Measurements from ENCODE around the gene PPP1R15A. TPM values are rescaled to one million over a fixed set of nuclear protein-coding genes. Genes with fewer than 3 reads are reported as not detected.
"Not testable (repeated sequence)": the region's sequence is repeated elsewhere in the genome, so short reads cannot be mapped to it uniquely, and the experiment has no call there.

Gene PPP1R15A
- total RNA-seq, 1 donor from 2014 or later, result 80.9 TPM

- TF ChIP-seq CTCF (IDR thresholded peaks at IDR 0.05), result no peak
- Histone ChIP-seq H3K27ac (peak overlapping the region; percentile 44), H3K27me3 (no peaks in the 10 kb centered on the region), H3K4me3 (no peak overlapping the region), H3K4me1 (peaks cover 36% of the 10 kb centered on the region), H3K9me3 (no peaks in the 10 kb centered on the region), H3K36me3 (peaks cover 38% of the 10 kb centered on the region)
- intact Hi-C loops (cut with DNase I), result no loop called here
- DNase-seq (no peak), ATAC-seq (no peak)
Measured at GRCh38 chr19:48879025-48879637, 6.9 kb downstream of the PPP1R15A start.

GRCh38 chr19:48879696-48880095 lies 7.5 kb downstream of the PPP1R15A start:
- H3K27me3 ChIP-seq; H3K9me3 ChIP-seq; H3K4me3 ChIP-seq; ATAC-seq; DNase-seq; intact Hi-C loops (cut with DNase I): not testable (repeated sequence)
- Histone ChIP-seq H3K27ac (peak overlapping the region; percentile 44), H3K4me1 (peaks cover 31% of the 10 kb centered on the region), H3K36me3 (peaks cover 33% of the 10 kb centered on the region)

- peak; percentile 76 for ATAC-seq
- no peak for DNase-seq
Measured at GRCh38 chr19:48881741-48882657, 9.8 kb downstream of the PPP1R15A start.

GRCh38 chr19:48883726-48884125 lies 11.5 kb downstream of the PPP1R15A start:
- DNase-seq, result no peak
- Histone ChIP-seq H3K36me3 (no peaks in the 10 kb centered on the region), H3K9me3 (no peaks in the 10 kb centered on the region), H3K4me1 (peaks cover 14% of the 10 kb centered on the region), H3K4me3 (no peak overlapping the region), H3K27me3 (no peaks in the 10 kb centered on the region), H3K27ac (no peak overlapping the region)
- no peak for TF ChIP-seq CTCF (IDR thresholded peaks at IDR 0.05)
- ATAC-seq, result no peak
- intact Hi-C loops (cut with DNase I), result no loop called here

More at GRCh38 chr19:48881741-48882657, 9.8 kb downstream of the PPP1R15A start:
- no peaks in the 10 kb centered on the region for H3K9me3 ChIP-seq
- intact Hi-C loops (cut with DNase I), result no loop called here
- no peak overlapping the region for H3K27ac ChIP-seq
- no peak overlapping the region for H3K4me3 ChIP-seq
- no peaks in the 10 kb centered on the region for H3K27me3 ChIP-seq
- H3K4me1 ChIP-seq, result peaks cover 15% of the 10 kb centered on the region
- no peak for TF ChIP-seq CTCF (IDR thresholded peaks at IDR 0.05)
- H3K36me3 ChIP-seq, result peaks cover 10% of the 10 kb centered on the region

GRCh38 chr19:48887861-48888612 lies 15.8 kb downstream of the PPP1R15A start:
- Histone ChIP-seq H3K27ac (no peak overlapping the region), H3K4me3 (no peak overlapping the region), H3K4me1 (no peaks in the 10 kb centered on the region), H3K36me3 (no peaks in the 10 kb centered on the region), H3K27me3 (no peaks in the 10 kb centered on the region), H3K9me3 (no peaks in the 10 kb centered on the region)
- DNase-seq, result no peak
- ATAC-seq, result no peak
- intact Hi-C loops (cut with DNase I), result no loop called here
- TF ChIP-seq CTCF (IDR thresholded peaks at IDR 0.05), result no peak

- intact Hi-C loops (cut with DNase I), result not testable (repeated sequence)
Measured at GRCh38 chr19:48889496-48889895, 17.3 kb downstream of the PPP1R15A start.

More at GRCh38 chr19:48889496-48889895, 17.3 kb downstream of the PPP1R15A start:
- not testable (repeated sequence) for ATAC-seq, H3K36me3 ChIP-seq, H3K27me3 ChIP-seq, H3K9me3 ChIP-seq, H3K4me1 ChIP-seq, DNase-seq, H3K4me3 ChIP-seq, H3K27ac ChIP-seq
